AG08395 (cell line): Measurements from ENCODE around the gene SPATA6L.

ENCODE experiments used
- DNase-seq: peaks from one replicate; pipeline ENCODE4 v3.0.0; 2012; ENCODE audit warnings: mixed read lengths, low spot score

Gene SPATA6L

DNA sequence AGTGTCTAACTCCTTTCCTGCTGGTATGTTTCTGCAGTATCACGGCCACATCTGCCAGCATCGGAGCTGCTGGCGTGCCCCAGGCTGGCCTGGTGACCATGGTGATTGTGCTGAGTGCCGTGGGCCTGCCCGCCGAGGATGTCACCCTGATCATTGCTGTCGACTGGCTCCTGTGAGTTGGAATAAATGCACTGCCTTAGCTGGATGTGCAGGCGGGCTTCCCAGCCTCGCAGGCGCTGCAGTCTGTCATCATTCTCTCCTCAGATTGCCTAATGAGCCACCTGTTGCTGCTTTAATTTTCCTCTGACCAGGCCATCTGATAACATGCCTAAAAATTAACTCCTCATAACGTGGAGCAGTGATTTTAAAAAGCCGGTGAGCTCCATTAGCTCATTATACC is 83.3 kb downstream of the SPATA6L start:
- DNase-seq = no peak

GRCh38 chr9:4581861-4582565 is 84.3 kb downstream of the SPATA6L start:
- DNase-seq = no peak

DNA sequence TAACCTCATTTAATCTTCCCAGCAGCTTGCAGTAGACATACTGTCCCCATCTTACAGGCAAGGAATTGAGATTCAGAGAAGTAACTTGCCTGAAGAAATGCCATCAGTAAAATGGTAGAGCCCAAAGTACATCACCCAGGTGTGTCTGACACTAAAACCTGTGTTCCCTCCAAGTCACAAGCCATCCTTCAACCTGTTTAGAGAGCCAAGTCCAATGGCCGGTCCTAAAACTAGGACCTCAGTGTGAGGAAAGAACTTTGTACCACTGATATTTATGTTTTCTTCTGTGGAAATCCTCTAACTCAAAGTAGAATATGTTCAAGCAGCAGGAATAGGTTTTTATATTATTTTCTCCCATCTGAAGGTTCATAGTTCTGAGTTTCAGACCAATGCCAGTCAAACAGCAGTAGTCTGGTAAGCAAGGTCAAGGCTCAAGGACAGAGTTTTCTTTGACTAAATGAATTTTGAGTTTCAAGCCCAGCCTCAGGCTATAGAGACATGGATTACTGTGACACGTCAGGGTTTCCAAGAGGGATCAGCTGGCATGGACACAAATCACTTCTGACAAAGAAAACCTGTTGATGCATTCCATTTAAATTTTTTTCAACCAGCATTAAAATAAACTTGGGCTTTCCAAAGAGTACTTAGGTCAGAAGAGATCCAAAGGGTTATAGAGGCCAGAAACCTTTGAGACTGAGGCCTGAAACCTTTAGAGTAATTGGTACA is 85.1 kb downstream of the SPATA6L start:
- DNase-seq = no peak

- no peak for DNase-seq
Observed at GRCh38 chr9:4579001-4579400, 87.3 kb downstream of the SPATA6L start.

GRCh38 chr9:4576448-4576847 is 89.8 kb downstream of the SPATA6L start:
- no peak for DNase-seq

DNA sequence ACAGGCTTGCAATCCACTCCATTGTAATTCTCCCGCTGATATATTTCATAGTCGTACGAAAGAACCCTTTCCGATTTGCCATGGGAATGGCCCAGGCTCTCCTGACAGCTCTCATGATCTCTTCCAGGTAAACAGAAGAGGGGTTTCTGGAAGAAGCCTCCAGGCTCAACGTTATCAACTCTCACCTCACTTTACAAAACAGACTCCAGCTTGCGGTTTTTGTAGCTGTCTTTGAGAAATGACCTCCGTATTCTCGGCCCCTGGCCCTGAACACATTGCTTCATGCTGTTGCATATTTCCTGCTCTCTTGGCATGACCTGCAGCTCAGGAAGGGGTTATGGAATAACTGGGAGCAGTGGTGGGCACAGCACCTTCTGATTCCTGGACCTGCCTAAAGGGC is 90.3 kb downstream of the SPATA6L start:
- DNase-seq = no peak

- DNase-seq = no peak
Observed at GRCh38 chr9:4574657-4575243, 91.5 kb downstream of the SPATA6L start.

GRCh38 chr9:4573634-4574389 is 92.5 kb downstream of the SPATA6L start:
- no peak for DNase-seq

DNA sequence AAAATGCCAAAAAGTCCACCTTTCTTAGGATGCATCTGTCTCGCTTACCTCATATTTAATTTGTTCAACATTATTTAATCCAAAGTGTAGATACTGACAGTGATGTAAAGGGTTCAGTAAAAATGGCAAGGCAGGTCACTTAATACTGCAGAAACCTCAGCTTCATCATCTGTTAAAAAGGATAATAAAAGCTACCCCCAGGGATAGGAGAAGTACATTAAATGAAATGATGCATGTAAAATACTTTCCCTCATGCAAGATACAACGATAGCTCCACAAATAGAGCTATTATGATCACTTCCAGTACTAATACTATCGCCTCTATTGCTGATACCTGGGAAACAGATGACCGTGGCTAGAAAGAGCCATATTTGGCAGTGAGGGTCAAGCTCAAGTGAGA is 93.1 kb downstream of the SPATA6L start:
- no peak for DNase-seq

- no peak for DNase-seq
Observed at GRCh38 chr9:4572184-4572826, 94.0 kb downstream of the SPATA6L start.

- DNase-seq = no peak
Observed at GRCh38 chr9:4569101-4569500, 97.2 kb downstream of the SPATA6L start.

- no peak for DNase-seq
Observed at GRCh38 chr9:4567601-4568000, 98.7 kb downstream of the SPATA6L start.

DNA sequence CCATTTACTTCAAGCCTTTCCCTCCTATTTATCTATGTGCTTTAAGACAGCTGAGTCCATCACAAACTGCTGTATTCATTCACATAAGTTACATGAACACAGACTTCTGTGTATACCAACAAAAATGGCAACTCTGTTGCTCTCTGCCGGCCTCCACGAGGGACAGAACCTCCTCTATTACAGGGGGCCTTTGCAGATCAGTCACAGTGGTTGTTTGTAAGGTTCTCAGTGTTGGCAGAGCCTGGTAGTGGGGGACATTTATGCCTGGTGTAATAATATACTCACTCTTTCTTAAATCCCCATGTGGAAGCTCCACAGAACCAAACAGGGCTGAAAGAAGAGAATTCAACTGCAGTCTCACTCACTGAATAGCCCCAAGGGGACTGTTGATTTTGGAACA is 99.5 kb downstream of the SPATA6L start:
- DNase-seq = no peak

DNA sequence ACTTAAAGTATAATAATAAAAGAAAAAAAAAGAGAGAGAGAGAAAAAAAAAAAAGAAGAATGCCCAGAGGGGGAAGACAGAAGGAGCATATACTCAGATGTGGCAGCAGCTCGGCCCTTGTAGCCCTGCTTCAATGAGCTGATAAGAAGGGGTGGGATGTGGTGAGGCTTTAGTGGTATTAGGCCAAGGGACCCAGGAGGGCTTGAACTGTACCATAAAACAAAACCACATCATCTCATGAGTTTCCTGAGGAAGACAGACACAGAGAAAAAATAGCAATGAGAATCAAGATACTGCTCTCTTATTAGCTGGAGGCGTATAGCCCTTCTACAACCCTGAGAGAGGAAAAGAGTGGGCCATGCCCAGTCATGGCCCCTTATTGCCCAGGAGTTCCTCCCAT is 103.2 kb downstream of the SPATA6L start:
- no peak for DNase-seq

GRCh38 chr9:4559261-4560182 is 106.8 kb downstream of the SPATA6L start:
- DNase-seq = no peak

DNA sequence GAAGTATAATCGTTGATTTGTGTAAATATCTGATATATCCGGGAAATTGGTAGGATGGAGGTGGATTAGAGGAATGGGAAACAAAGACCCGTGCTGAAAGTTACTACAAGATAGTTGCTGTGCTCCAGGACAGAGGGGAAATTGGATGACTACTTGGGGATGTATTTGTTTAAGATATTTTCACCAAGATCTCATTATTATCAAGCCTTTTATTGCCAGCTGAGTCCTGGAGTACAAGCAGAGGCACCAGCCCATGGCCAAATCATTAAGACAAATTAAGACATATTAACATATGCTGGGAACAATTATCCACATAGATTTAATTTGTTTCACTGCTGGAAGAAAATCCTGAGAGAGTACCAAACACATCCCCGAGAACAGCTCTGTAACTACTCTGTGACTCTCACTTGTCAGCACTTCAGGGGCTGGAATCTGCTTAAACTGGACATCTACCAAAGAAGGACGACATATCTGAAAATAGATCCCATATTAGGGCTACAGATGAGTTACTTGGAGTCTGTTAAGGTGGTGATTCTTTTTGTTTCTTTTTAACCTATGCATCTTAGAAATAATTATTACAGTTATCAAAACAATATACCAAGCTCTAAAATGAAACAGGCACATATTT is 107.8 kb downstream of the SPATA6L start:
- no peak for DNase-seq

GRCh38 chr9:4555236-4555635 is 111.0 kb downstream of the SPATA6L start:
- no peak for DNase-seq

DNA sequence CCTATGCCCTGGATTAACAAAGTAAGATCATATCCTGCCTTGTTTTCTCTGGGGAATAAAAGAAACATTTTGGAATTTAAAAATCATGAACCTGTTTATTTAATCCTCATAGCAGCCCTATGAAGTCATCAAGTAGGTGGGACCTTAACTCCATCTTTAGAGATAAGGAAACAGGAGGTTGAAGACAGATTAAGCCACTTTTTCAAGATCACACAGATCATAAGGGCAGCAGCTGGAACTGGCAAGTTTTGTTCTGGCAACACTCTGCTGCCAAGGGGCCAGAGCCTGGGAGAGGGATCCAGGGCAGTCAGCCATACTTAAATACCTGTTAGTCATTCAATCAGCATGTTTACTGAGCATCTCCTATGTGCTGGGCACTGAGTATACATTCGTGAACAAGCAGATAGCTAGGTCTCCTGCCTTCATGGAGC is 112.3 kb downstream of the SPATA6L start:
- DNase-seq = no peak

GRCh38 chr9:4550777-4551484 is 115.3 kb downstream of the SPATA6L start:
- no peak for DNase-seq

GRCh38 chr9:4549751-4550295 is 116.5 kb downstream of the SPATA6L start:
- no peak for DNase-seq
